ENCODE data around the gene RTRAF.

RTRAF gene

GRCh38 chr14:52003324-52003723 lies 14.0 kb downstream of the RTRAF start:
- Mint-ChIP-seq H3K27ac (no peak overlapping the region), H3K36me3 (peaks cover 29% of the 10 kb centered on the region), H3K9me3 (no peaks in the 10 kb centered on the region), H3K4me3 (no peak overlapping the region), H3K27me3 (no peaks in the 10 kb centered on the region), H3K4me1 (no peaks in the 10 kb centered on the region)
- ATAC-seq (ENCODE audit: low read depth), result no peak
- DNase-seq (ENCODE audit: low spot score in 2 of 2), result no peak

DNA sequence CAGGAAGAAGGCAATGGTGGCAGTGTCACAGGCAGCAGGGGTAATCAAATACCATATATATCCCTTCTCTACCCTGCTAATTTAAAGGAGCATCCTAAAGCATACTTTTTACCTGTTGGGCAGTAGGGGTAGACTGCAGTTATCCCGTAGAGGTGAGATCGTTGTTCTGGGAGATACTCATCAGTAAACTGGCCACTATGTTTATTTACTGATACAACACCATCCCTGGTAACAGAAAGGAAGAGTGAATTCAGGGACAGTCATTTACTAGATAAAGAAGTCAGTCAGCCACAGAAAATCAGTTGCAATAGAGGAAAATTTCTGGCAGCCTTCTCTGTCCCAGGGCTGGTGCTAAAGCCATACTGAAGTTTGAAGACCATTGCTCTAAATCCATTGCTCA lies 16.3 kb downstream of the RTRAF start:
- Mint-ChIP-seq H3K4me1 (no peaks in the 10 kb centered on the region), H3K27me3 (no peaks in the 10 kb centered on the region), H3K4me3 (no peak overlapping the region), H3K27ac (no peak overlapping the region), H3K9me3 (no peaks in the 10 kb centered on the region), H3K36me3 (peaks cover 37% of the 10 kb centered on the region)
- ATAC-seq (ENCODE audit: low read depth), result no peak
- no peak for DNase-seq (ENCODE audit: low spot score in 2 of 2)

DNA sequence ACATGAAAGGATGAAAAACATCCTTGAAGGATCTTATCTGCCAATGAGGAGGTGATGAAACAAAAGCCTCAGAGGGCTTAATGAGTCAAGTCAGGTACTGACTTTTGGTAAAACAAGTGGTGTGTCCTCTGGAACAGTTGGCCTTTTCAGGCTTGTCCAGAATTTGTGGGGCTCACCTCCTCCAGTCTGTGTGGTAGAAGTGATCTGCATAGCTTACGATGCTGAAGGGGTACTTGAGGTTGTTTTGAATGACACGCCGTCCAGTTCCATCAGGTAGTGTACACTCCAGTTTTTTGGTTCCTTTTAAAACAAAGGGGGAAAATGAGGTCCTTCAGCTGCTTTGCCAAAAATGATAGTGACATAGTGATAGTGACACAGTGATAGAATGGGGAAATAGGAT lies 17.0 kb downstream of the RTRAF start:
- ATAC-seq (ENCODE audit: low read depth) (no peak), DNase-seq (ENCODE audit: low spot score in 2 of 2) (no peak)
- Mint-ChIP-seq H3K9me3 (no peaks in the 10 kb centered on the region), H3K36me3 (peaks cover 39% of the 10 kb centered on the region), H3K27me3 (no peaks in the 10 kb centered on the region), H3K27ac (no peak overlapping the region), H3K4me1 (no peaks in the 10 kb centered on the region), H3K4me3 (no peak overlapping the region)

- no peak overlapping the region for H3K27ac Mint-ChIP-seq
- DNase-seq (ENCODE audit: low spot score in 2 of 2), result no peak
- H3K4me3 Mint-ChIP-seq, result no peak overlapping the region
- no peaks in the 10 kb centered on the region for H3K27me3 Mint-ChIP-seq
- ATAC-seq (ENCODE audit: low read depth), result no peak
- no peaks in the 10 kb centered on the region for H3K9me3 Mint-ChIP-seq
- no peaks in the 10 kb centered on the region for H3K4me1 Mint-ChIP-seq
- H3K36me3 Mint-ChIP-seq, result peaks cover 42% of the 10 kb centered on the region
Measured at GRCh38 chr14:52007211-52007610, 17.9 kb downstream of the RTRAF start.

DNA sequence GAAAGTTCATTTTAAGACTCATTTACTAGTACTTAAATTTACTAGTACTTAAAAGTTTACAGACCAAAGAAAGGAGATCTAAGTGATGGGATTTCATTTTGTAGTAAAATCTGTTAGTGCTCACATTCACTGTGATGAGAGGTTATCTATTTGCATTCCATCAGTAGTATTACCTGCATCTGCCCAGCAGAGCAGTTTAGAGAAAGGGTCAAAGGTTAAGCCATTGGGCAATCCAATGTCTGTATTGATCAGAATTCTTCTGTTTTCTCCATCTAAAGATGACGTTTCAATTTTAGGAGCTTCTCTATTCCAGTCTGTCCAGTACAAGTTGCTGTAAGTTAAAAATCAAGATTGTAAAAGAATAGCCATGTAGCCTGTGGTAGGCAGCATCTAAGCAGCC lies 18.3 kb downstream of the RTRAF start:
- H3K27me3 Mint-ChIP-seq, result no peaks in the 10 kb centered on the region
- no peaks in the 10 kb centered on the region for H3K9me3 Mint-ChIP-seq
- no peak overlapping the region for H3K4me3 Mint-ChIP-seq
- no peak for ATAC-seq (ENCODE audit: low read depth)
- DNase-seq (ENCODE audit: low spot score in 2 of 2), result no peak
- H3K4me1 Mint-ChIP-seq, result no peaks in the 10 kb centered on the region
- no peak overlapping the region for H3K27ac Mint-ChIP-seq
- H3K36me3 Mint-ChIP-seq, result peaks cover 42% of the 10 kb centered on the region

DNA sequence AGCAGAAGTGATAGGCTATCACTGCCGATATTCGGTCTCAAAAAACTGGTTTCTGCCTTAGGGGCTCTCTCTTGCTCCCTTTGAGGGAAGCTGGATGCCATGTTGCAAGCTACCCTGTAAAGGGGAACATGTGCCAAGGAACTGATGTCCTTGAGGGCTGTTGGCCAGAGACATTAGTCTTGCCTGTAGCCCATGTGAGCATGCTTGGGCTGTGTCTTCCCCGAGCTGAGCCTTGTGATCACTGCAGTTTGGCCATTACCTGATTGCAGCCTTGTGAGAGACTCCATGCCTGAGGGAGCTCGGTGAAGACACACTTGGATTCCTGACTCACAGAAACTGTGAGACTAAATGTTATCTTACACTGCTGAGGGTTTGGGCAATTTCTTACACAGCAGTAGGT lies 18.8 kb downstream of the RTRAF start:
- DNase-seq (ENCODE audit: low spot score in 2 of 2), result no peak
- Mint-ChIP-seq H3K36me3 (peaks cover 42% of the 10 kb centered on the region), H3K9me3 (no peaks in the 10 kb centered on the region), H3K4me1 (no peaks in the 10 kb centered on the region), H3K27me3 (no peaks in the 10 kb centered on the region), H3K4me3 (no peak overlapping the region), H3K27ac (no peak overlapping the region)
- no peak for ATAC-seq (ENCODE audit: low read depth)

DNA sequence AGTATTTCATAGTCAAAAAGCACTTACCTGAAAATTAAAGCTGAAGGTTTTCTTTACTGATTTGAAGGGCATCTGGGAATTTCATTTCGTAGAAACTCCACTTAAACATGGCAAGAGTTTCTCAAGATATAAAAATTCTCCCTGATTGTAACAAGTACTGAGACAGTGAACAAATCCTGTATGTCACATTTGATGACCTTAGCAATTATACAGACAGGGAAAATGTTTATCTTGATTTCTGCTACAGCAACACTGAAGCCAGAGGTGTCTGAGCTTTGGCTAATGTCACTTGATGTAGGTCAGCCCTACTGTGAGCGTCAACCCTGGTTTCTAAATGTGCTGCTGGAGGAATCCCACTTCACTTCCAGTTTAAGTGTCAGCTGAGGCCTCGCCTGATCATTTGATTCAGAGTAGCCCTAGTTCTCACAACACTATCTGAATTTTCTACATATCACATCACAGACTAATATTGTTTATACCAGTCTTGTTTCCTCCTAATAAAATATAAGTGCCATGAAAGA lies 20.9 kb downstream of the RTRAF start:
- DNase-seq (ENCODE audit: low spot score in 2 of 2) (no peak), ATAC-seq (ENCODE audit: low read depth) (no peak)
- H3K27me3 Mint-ChIP-seq, result no peaks in the 10 kb centered on the region
- no peaks in the 10 kb centered on the region for H3K9me3 Mint-ChIP-seq
- H3K36me3 Mint-ChIP-seq, result peaks cover 36% of the 10 kb centered on the region
- H3K4me1 Mint-ChIP-seq, result no peaks in the 10 kb centered on the region
- H3K4me3 Mint-ChIP-seq, result no peak overlapping the region
- no peak overlapping the region for H3K27ac Mint-ChIP-seq

DNA sequence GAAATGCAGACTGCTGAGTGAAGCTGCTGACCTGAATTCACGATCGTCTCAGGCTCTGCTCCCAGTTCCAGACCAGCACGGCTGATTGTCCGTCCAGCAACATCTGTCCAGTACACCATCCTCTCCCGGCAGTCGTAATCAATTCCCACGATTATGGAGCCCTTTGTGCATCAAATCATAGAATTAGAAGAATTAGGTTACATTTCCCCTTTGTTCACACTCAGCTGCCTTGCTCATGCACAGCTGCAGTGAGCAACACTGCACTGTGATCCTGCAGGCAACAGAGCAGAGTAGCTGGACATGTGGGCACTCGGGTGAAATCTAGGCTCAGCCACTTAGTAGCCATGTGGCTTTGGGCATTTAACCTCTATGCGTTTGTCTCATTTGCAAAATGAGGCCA lies 22.2 kb downstream of the RTRAF start:
- H3K4me3 Mint-ChIP-seq, result no peak overlapping the region
- H3K27ac Mint-ChIP-seq, result no peak overlapping the region
- H3K4me1 Mint-ChIP-seq, result no peaks in the 10 kb centered on the region
- peaks cover 3% of the 10 kb centered on the region for H3K27me3 Mint-ChIP-seq
- DNase-seq (ENCODE audit: low spot score in 2 of 2) (no peak), ATAC-seq (ENCODE audit: low read depth) (no peak)
- H3K9me3 Mint-ChIP-seq, result no peaks in the 10 kb centered on the region
- H3K36me3 Mint-ChIP-seq, result peaks cover 27% of the 10 kb centered on the region

- Mint-ChIP-seq H3K4me1 (no peaks in the 10 kb centered on the region), H3K27ac (no peak overlapping the region), H3K9me3 (no peaks in the 10 kb centered on the region), H3K4me3 (no peak overlapping the region), H3K36me3 (peaks cover 26% of the 10 kb centered on the region), H3K27me3 (peaks cover 5% of the 10 kb centered on the region)
- DNase-seq (ENCODE audit: low spot score in 2 of 2), result no peak
- ATAC-seq (ENCODE audit: low read depth), result no peak
Measured at GRCh38 chr14:52012635-52013034, 23.3 kb downstream of the RTRAF start.

DNA sequence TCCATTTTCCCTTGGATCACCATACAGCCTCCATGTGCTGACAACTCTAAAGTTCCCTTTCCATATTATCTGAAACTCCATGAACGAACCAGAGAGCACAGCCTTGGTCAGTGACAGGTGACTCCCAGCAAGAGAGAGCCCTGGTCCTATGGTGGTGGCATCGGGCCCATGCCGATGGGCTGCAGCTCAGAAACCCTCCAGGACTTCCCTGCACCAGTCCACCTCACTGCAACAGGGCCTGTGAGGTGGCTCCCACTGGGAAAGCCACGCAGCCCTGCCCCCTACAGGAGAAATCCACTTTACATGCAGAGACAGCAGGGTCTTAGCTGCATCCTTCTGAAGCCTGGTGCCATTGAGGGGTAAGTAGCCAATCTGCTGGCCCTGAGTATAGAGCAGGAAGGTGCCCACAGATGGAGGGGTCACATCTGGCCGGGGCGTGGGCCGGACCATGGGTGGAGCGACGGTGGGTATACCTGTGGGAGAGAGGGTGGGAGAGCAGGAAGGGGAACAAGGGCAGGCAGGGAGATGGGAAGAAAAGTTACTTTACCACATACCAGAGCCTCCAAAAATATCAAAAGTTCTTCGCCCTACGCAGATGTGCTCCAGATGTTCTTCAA lies 24.7 kb downstream of the RTRAF start:
- Mint-ChIP-seq H3K4me3 (no peak overlapping the region), H3K27ac (peak overlapping the region; percentile 29), H3K36me3 (peaks cover 16% of the 10 kb centered on the region), H3K4me1 (no peaks in the 10 kb centered on the region), H3K9me3 (no peaks in the 10 kb centered on the region), H3K27me3 (peaks cover 9% of the 10 kb centered on the region)
- ATAC-seq (ENCODE audit: low read depth), result no peak
- no peak for DNase-seq (ENCODE audit: low spot score in 2 of 2)

- Mint-ChIP-seq H3K27ac (peak overlapping the region; percentile 29), H3K9me3 (no peaks in the 10 kb centered on the region), H3K27me3 (peaks cover 9% of the 10 kb centered on the region), H3K4me3 (no peak overlapping the region), H3K36me3 (peaks cover 11% of the 10 kb centered on the region), H3K4me1 (no peaks in the 10 kb centered on the region)
- ATAC-seq (ENCODE audit: low read depth), result no peak
- no peak for DNase-seq (ENCODE audit: low spot score in 2 of 2)
Measured at GRCh38 chr14:52014601-52015267, 25.4 kb downstream of the RTRAF start.

GRCh38 chr14:52015411-52016030 lies 26.2 kb downstream of the RTRAF start:
- ATAC-seq (ENCODE audit: low read depth) (no peak), DNase-seq (ENCODE audit: low spot score in 2 of 2) (no peak)
- peaks cover 8% of the 10 kb centered on the region for H3K36me3 Mint-ChIP-seq
- H3K27me3 Mint-ChIP-seq, result peaks cover 10% of the 10 kb centered on the region
- H3K27ac Mint-ChIP-seq, result no peak overlapping the region
- no peaks in the 10 kb centered on the region for H3K9me3 Mint-ChIP-seq
- no peaks in the 10 kb centered on the region for H3K4me1 Mint-ChIP-seq
- no peak overlapping the region for H3K4me3 Mint-ChIP-seq

- H3K27me3 Mint-ChIP-seq, result peaks cover 10% of the 10 kb centered on the region
- DNase-seq (ENCODE audit: low spot score in 2 of 2) (no peak), ATAC-seq (ENCODE audit: low read depth) (no peak)
- no peak overlapping the region for H3K4me3 Mint-ChIP-seq
- H3K27ac Mint-ChIP-seq, result no peak overlapping the region
- no peaks in the 10 kb centered on the region for H3K9me3 Mint-ChIP-seq
- no peaks in the 10 kb centered on the region for H3K4me1 Mint-ChIP-seq
- H3K36me3 Mint-ChIP-seq, result no peaks in the 10 kb centered on the region
Measured at GRCh38 chr14:52018252-52018651, 28.9 kb downstream of the RTRAF start.

GRCh38 chr14:52018970-52019369 lies 29.6 kb downstream of the RTRAF start:
- Mint-ChIP-seq H3K4me3 (no peak overlapping the region), H3K4me1 (no peaks in the 10 kb centered on the region), H3K9me3 (no peaks in the 10 kb centered on the region), H3K27me3 (peaks cover 10% of the 10 kb centered on the region), H3K27ac (no peak overlapping the region), H3K36me3 (no peaks in the 10 kb centered on the region)
- DNase-seq (ENCODE audit: low spot score in 2 of 2), result no peak
- ATAC-seq (ENCODE audit: low read depth), result no peak

Measured in memory B cell (primary cell).